ENCODE results near the gene OLFM1.

GRCh38 chr9:135146241-135146640 lies 58.8 kb downstream of the OLFM1 start:
- no peak for TF ChIP-seq CTCF (IDR thresholded peaks at IDR 0.05)
- TF ChIP-seq EZH2 (IDR thresholded peaks at IDR 0.05; ENCODE audit: borderline replicate concordance, insufficient read depth, low read depth, low read length, poor library complexity, severe bottlenecking), result no peak
